Astrocyte of the cerebellum (primary cell): ENCODE measurements around the gene PDE6H.

Experiments used
- DNase-seq: peaks from one replicate; pipeline ENCODE4 v3.0.0-alpha.2; 2011; ENCODE audit warnings: low read depth
- H3K4me3 ChIP-seq: 2 replicates; pipeline ENCODE4 v1.5.1; 2011; ENCODE audit warnings: mild to moderate bottlenecking, low read depth, low read length, moderate library complexity
- in situ Hi-C: cut with HindIII; loops from 2 replicates; pipeline ENCODE4 v1.10.0; 2017; ENCODE audit warnings: low sequenced_read_pairs
- TF ChIP-seq, protein P1 (sequence below): IDR thresholded peaks from 2 replicates; pipeline ENCODE4 v1.5.1; 2012; ENCODE audit warnings: low read length, low read depth, moderate library complexity, mild to moderate bottlenecking; ENCODE audit errors: missing control alignments

The PDE6H gene

GRCh38 chr12:14972816-14973215, at the start of gene PDE6H:
TSS of gene PDE6H (plus strand) at chr12:14973042. CDS start at chr12:14978013, 4,971 bp downstream.
- TF ChIP-seq, protein P1, sequence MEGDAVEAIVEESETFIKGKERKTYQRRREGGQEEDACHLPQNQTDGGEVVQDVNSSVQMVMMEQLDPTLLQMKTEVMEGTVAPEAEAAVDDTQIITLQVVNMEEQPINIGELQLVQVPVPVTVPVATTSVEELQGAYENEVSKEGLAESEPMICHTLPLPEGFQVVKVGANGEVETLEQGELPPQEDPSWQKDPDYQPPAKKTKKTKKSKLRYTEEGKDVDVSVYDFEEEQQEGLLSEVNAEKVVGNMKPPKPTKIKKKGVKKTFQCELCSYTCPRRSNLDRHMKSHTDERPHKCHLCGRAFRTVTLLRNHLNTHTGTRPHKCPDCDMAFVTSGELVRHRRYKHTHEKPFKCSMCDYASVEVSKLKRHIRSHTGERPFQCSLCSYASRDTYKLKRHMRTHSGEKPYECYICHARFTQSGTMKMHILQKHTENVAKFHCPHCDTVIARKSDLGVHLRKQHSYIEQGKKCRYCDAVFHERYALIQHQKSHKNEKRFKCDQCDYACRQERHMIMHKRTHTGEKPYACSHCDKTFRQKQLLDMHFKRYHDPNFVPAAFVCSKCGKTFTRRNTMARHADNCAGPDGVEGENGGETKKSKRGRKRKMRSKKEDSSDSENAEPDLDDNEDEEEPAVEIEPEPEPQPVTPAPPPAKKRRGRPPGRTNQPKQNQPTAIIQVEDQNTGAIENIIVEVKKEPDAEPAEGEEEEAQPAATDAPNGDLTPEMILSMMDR, result no peak
- no peak within 1 kb of the TSS for H3K4me3 ChIP-seq
- in situ Hi-C loops, result no loop called here
- no peak for DNase-seq

GRCh38 chr12:14923944-14924343, 48.9 kb upstream of the PDE6H start:
- no peak for DNase-seq
- no peak overlapping the region for H3K4me3 ChIP-seq
- TF ChIP-seq, protein P1, result no peak
- in situ Hi-C loops, result no loop called here

GRCh38 chr12:14924541-14924940, 48.3 kb upstream of the PDE6H start:
- TF ChIP-seq, protein P1, result no peak
- in situ Hi-C loops, result no loop called here
- no peak overlapping the region for H3K4me3 ChIP-seq
- DNase-seq, result no peak

DNA sequence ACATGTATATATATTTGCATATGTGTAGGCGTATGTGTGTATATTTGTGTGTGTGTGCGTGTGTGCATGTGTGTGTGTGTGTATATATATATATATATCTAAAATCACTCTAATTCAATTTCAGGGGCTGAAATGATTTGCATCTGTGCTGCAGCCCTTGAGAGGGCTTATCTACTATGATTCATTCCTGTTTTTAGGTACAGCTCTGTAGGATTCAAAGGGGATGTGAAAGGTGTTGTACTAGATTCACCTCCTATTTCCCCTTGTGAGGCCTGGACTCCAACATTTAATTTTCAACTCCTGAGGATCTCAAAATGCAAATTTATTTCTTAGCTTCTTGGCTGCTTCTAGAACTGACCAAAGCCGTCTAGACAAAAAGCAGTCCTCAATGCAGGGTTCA, 45.6 kb upstream of the PDE6H start:
- in situ Hi-C loops, result no loop called here
- TF ChIP-seq, protein P1, result no peak
- no peak overlapping the region for H3K4me3 ChIP-seq
- no peak for DNase-seq

DNA sequence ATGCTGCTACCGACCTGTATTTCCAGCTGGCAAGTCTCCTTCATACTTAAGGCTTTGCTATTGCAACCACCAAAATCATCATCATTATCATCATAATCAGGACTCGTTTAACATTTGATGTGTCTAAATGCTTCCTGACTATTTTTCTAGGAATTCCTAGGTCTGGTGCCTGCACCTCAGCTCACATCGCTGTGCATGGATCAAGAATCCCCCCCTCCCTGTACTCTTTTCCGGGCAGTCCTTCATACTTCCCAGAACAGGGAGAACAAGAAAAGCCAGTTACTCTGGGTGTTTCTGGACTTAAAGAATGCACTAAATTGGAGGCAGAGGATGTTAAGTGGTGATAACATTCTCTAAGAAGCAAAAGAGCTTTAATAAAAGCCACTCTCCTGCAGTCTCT, 43.9 kb upstream of the PDE6H start:
- no peak overlapping the region for H3K4me3 ChIP-seq
- no peak for DNase-seq
- in situ Hi-C loops, result no loop called here
- TF ChIP-seq, protein P1, result no peak

DNA sequence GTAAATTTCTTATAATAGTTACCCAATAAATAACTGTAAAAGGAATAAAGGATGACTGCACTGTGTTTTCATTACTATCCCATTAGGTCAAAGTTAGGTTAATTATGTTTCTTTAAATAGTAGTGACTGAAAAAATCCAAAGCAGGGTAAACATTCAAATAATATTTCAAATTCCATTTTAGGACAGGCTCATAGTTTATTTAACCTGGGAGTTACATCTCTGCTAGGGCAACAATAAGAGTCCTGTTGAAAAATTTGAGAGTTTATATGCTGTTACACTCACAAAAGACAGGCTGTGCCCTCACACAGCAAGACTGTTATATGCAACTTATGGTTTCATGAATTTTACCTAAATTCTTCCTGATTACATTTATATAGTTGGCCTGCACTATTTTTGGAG, 42.5 kb upstream of the PDE6H start:
- in situ Hi-C loops, result no loop called here
- DNase-seq, result no peak
- TF ChIP-seq, protein P1, result no peak
- no peak overlapping the region for H3K4me3 ChIP-seq

DNA sequence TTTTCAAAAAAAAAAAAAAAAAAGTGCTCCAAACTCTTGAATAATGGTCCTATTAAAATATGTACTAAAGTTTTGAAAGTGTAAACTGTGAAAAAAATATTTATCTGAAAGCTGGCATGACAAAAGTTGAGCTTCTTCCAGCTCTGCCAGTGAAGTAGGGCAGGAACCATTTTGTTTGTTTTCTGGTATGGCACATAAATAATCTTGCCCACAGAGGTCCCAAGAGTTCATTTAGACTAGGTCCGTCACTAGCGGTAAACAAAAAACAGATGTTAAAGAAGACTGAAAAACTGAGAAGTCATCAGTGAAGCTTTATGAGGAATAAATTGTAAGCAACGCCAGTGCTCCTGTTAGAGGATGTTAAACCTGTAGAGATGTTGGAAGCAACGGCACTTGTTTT, 41.5 kb upstream of the PDE6H start:
- no peak for DNase-seq
- in situ Hi-C loops, result no loop called here
- TF ChIP-seq, protein P1, result no peak
- no peak overlapping the region for H3K4me3 ChIP-seq
